ENCODE measurements around the gene POLD3.

POLD3 gene

GRCh38 chr11:74683941-74684481 is 91.6 kb downstream of the POLD3 start:
- TF ChIP-seq POLR2A (IDR thresholded peaks at IDR 0.05; ENCODE audit: extremely low read depth, insufficient read length) (no peak), CTCF (IDR thresholded peaks at IDR 0.05; ENCODE audit: low read depth, low read length) (no peak), MAX (IDR thresholded peaks at IDR 0.05; ENCODE audit: low read depth, low read length) (no peak)
- no peak for DNase-seq (ENCODE audit: low read depth)
- H3K4me3 ChIP-seq (ENCODE audit: low read depth, low read length): no peak overlapping the region

- TF ChIP-seq MYC (IDR thresholded peaks at IDR 0.05; ENCODE audit: low read depth, low read length) (no peak), POLR2A (IDR thresholded peaks at IDR 0.05; ENCODE audit: extremely low read depth, insufficient read length) (no peak), CTCF (IDR thresholded peaks at IDR 0.05; ENCODE audit: low read depth, low read length) (no peak), MAX (IDR thresholded peaks at IDR 0.05; ENCODE audit: low read depth, low read length) (no peak)
- no peak for DNase-seq (ENCODE audit: low read depth)
- no peak overlapping the region for H3K4me3 ChIP-seq (ENCODE audit: low read depth, low read length)
These were observed 92.3 kb downstream of the POLD3 start for GRCh38 chr11:74684661-74685060.

- no peak overlapping the region for H3K4me3 ChIP-seq (ENCODE audit: low read depth, low read length)
- TF ChIP-seq CTCF (IDR thresholded peaks at IDR 0.05; ENCODE audit: low read depth, low read length) (no peak), MYC (IDR thresholded peaks at IDR 0.05; ENCODE audit: low read depth, low read length) (no peak), POLR2A (IDR thresholded peaks at IDR 0.05; ENCODE audit: extremely low read depth, insufficient read length) (no peak), MAX (IDR thresholded peaks at IDR 0.05; ENCODE audit: low read depth, low read length) (no peak)
- DNase-seq (ENCODE audit: low read depth): no peak
These were observed 93.0 kb downstream of the POLD3 start for GRCh38 chr11:74685338-74685737.

GRCh38 chr11:74685905-74686304 is 93.5 kb downstream of the POLD3 start:
- no peak for DNase-seq (ENCODE audit: low read depth)
- H3K4me3 ChIP-seq (ENCODE audit: low read depth, low read length): no peak overlapping the region
- TF ChIP-seq MYC (IDR thresholded peaks at IDR 0.05; ENCODE audit: low read depth, low read length) (no peak), CTCF (IDR thresholded peaks at IDR 0.05; ENCODE audit: low read depth, low read length) (no peak), POLR2A (IDR thresholded peaks at IDR 0.05; ENCODE audit: extremely low read depth, insufficient read length) (no peak)

GRCh38 chr11:74686792-74687191 is 94.4 kb downstream of the POLD3 start:
- H3K4me3 ChIP-seq (ENCODE audit: low read depth, low read length): no peak overlapping the region
- TF ChIP-seq POLR2A (IDR thresholded peaks at IDR 0.05; ENCODE audit: extremely low read depth, insufficient read length) (no peak), MAX (IDR thresholded peaks at IDR 0.05; ENCODE audit: low read depth, low read length) (no peak), CTCF (IDR thresholded peaks at IDR 0.05; ENCODE audit: low read depth, low read length) (no peak)
- DNase-seq (ENCODE audit: low read depth): no peak

Measured in NB4 (cell line).